Right lobe of liver (tissue), 4 donors: ENCODE data around the gene SLC31A1.
"Not testable (repeated sequence)": the region's sequence is repeated elsewhere in the genome, so short reads cannot be mapped to it uniquely, and the experiment has no call there.

ENCODE experiments used
- CTCF ChIP-seq, 4 donors: fragments of 200-600 bp in 3 of 4; fragments of 450-650 bp in 1 of 4; IDR thresholded peaks; one replicate each; pipeline versions ENCODE4 v1.5.1 to v1.8.0; 2016 to 2022; ENCODE audit warnings: antibody characterized with exemption in 4 of 4, mild to moderate bottlenecking in 2 of 4
- POLR2A ChIP-seq: fragments of 450-650 bp; IDR thresholded peaks from one replicate; pipeline ENCODE4 v1.6.1; 2017; ENCODE audit warnings: antibody characterized with exemption, mild to moderate bottlenecking
- donor health status: DM: no; HTN: no; CAD: no.
- donor health status: DM: no; HTN: no; CAD: no.
- donor health status: DM: no; HTN: yes; CAD: no.

- not testable (repeated sequence) for TF ChIP-seq POLR2A; CTCF (IDR thresholded peaks at IDR 0.05)
Measured at GRCh38 chr9:113296247-113296646, 74.9 kb downstream of the SLC31A1 start.
